ENCODE measurements around the gene CDH13.

GRCh38 chr16:83245061-83245460 lies 618.3 kb downstream of the CDH13 start:
- TF ChIP-seq, protein P1, sequence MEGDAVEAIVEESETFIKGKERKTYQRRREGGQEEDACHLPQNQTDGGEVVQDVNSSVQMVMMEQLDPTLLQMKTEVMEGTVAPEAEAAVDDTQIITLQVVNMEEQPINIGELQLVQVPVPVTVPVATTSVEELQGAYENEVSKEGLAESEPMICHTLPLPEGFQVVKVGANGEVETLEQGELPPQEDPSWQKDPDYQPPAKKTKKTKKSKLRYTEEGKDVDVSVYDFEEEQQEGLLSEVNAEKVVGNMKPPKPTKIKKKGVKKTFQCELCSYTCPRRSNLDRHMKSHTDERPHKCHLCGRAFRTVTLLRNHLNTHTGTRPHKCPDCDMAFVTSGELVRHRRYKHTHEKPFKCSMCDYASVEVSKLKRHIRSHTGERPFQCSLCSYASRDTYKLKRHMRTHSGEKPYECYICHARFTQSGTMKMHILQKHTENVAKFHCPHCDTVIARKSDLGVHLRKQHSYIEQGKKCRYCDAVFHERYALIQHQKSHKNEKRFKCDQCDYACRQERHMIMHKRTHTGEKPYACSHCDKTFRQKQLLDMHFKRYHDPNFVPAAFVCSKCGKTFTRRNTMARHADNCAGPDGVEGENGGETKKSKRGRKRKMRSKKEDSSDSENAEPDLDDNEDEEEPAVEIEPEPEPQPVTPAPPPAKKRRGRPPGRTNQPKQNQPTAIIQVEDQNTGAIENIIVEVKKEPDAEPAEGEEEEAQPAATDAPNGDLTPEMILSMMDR (conservative IDR thresholded peaks at IDR 0.05; ENCODE audit: low read length), result no peak
- TF ChIP-seq EZH2phosphoT487 (IDR thresholded peaks at IDR 0.05; ENCODE audit: borderline replicate concordance, low read depth, low read length), result no peak

All from OCI-LY7 (cell line).